GM12878 (cell line): Measurements from ENCODE around the gene PPFIA3. TPM values are rescaled to one million over a fixed set of nuclear protein-coding genes. Genes with fewer than 3 reads are reported as not detected.

Source experiments
- ATAC-seq: fragments of 200-7000 bp; cut with Tn5 transposase; 3 replicates; pipeline ENCODE4 v1.9.1; 2020; ENCODE audit warnings: mild to moderate bottlenecking, moderate library complexity
- BruUV-seq: library from RNA; stranded (reverse); fragments of 400-500 nt; replicated peaks from 2 replicates; lab custom pipeline; 2021; lab: Mats Ljungman, UMichigan
- CTCF ChIA-PET: fragments of 300-600 bp; sonication (Branson Sonifier 250); formaldehyde crosslinking; extraction: SDS; loops from one replicate; lab custom pipeline; 2021; ENCODE audit warnings: inconsistent platforms; lab: Yijun Ruan, JAX
- POLR2A ChIA-PET: fragments of 350-600 bp; formaldehyde crosslinking; extraction: SDS; loops from one replicate; lab custom pipeline; 2021; ENCODE audit warnings: inconsistent platforms; lab: Charles Lee
- RAD21 ChIA-PET: fragments of 300-600 bp; sonication (Branson Sonifier 250); formaldehyde crosslinking; loops from one replicate; lab custom pipeline; 2023; ENCODE audit warnings: antibody characterized with exemption; ENCODE audit not compliant: unreplicated experiment; lab: Charles Lee
- SMC1A ChIA-PET: fragments of 300-600 bp; sonication (Branson Sonifier 250); formaldehyde crosslinking; loops from one replicate; lab custom pipeline; 2023; ENCODE audit not compliant: unreplicated experiment, uncharacterized antibody; lab: Charles Lee
- DNase-seq: peaks from one replicate; pipeline ENCODE4 v3.0.0-alpha.2; 2011; ENCODE audit warnings: low read depth, low spot score
- FAIRE-seq: peaks from 3 replicates; lab custom pipeline; 2011; peaks lifted over from hg19 to GRCh38; lab: Jason Lieb, UNC
- H2AFZ ChIP-seq: 2 replicates; pipeline ENCODE4 v1.6.0; 2011; ENCODE audit warnings: low read depth, low read length, control low read depth; ENCODE audit not compliant: control insufficient read depth
- H3K27ac ChIP-seq: 2 replicates; pipeline ENCODE4 v1.5.1; 2011; ENCODE audit warnings: control low read depth; ENCODE audit not compliant: control insufficient read depth, insufficient read depth
- H3K27me3 ChIP-seq, 2 experiments: replicated peaks in 1 of 2; 2 replicates each; pipeline versions ENCODE4 v1.6.0 to v1.6.1; 2011; ENCODE audit warnings: low read length in 1 of 2; ENCODE audit not compliant: control insufficient read depth in 2 of 2, insufficient read depth in 2 of 2
- H3K36me3 ChIP-seq, 2 experiments: 2 replicates each; pipeline ENCODE4 v1.5.1; 2011; ENCODE audit warnings: low read length in 1 of 2; ENCODE audit not compliant: control insufficient read depth in 2 of 2, insufficient read depth in 2 of 2
- H3K4me1 ChIP-seq: 2 replicates; pipeline ENCODE4 v1.6.1; 2011; ENCODE audit warnings: mild to moderate bottlenecking, low read length, moderate library complexity, mixed read lengths; ENCODE audit not compliant: control insufficient read depth, insufficient read depth
- H3K4me2 ChIP-seq: 2 replicates; pipeline ENCODE4 v1.6.0; 2011; ENCODE audit warnings: control low read depth; ENCODE audit not compliant: control insufficient read depth, insufficient read depth
- H3K4me3 ChIP-seq: fragments of 200-600 bp; sonication (generic); 2 replicates; pipeline ENCODE4 v1.5.1; 2016
- H3K79me2 ChIP-seq: 2 replicates; pipeline ENCODE4 v1.6.0; 2011; ENCODE audit warnings: low read length; ENCODE audit not compliant: control insufficient read depth, insufficient read depth
- H3K9ac ChIP-seq: 2 replicates; pipeline ENCODE4 v1.8.0; 2011; ENCODE audit warnings: low read length, control low read depth, mixed read lengths; ENCODE audit not compliant: control insufficient read depth, insufficient read depth
- H3K9me3 ChIP-seq: replicated peaks from 3 replicates; pipeline ENCODE4 v1.5.1; 2011; ENCODE audit warnings: mild to moderate bottlenecking, low read length; ENCODE audit not compliant: control insufficient read depth, insufficient read depth
- H4K20me1 ChIP-seq: 2 replicates; pipeline ENCODE4 v1.6.0; 2011; ENCODE audit not compliant: control insufficient read depth, insufficient read depth
- ATF7 ChIP-seq: fragments of 450-650 bp; IDR thresholded peaks from 2 replicates; pipeline ENCODE4 v1.6.1; 2016; ENCODE audit warnings: low read depth, mild to moderate bottlenecking
- CHD4 ChIP-seq: fragments of 200-600 bp; sonication (generic); IDR thresholded peaks from 2 replicates; pipeline ENCODE4 v1.6.1; 2016; ENCODE audit warnings: mild to moderate bottlenecking
- NFYB ChIP-seq: IDR thresholded peaks from 2 replicates; pipeline ENCODE4 v1.6.1; 2011; ENCODE audit warnings: low read depth, mild to moderate bottlenecking, low read length, improper control_type of control experiment, moderate library complexity; ENCODE audit not compliant: insufficient read depth
- WGBS: methylation state at CpG from one replicate; pipeline ENCODE4 v1.1.6; 2016; ENCODE audit warnings: low lambda C conversion rate; ENCODE audit not compliant: insufficient replicate concordance, insufficient coverage; ENCODE audit errors: missing lambda C conversion rate; 5-methylcytosine and 5-hydroxymethylcytosine counted together
- in situ Hi-C: fragments of 300-500 bp; cut with MboI; formaldehyde crosslinking; loops from 9 replicates; pipeline ENCODE4 v1.14.3; 2018; ENCODE audit warnings: mixed read lengths
- intact Hi-C: fragments of 100-400 bp; cut with micrococcal nuclease; formaldehyde crosslinking; loops from one replicate; pipeline ENCODE4 v1.14.2; 2022; ENCODE audit not compliant: unreplicated experiment
- polyA plus RNA-seq, 11 experiments: library from polyadenylated mRNA; depleted of rRNA in 4 of 11; unstranded in 6 of 11; stranded (reverse) in 5 of 11; fragments of >200 nt; fragmentation: Nextera tagmentation in 4 of 11; fragmentation: Illumina TruSeq in 1 of 11; extraction: Ambion mirVana in 4 of 11; extraction: Trizol in 1 of 11; gene quantifications; 1 replicate in 1 of 11; 2 replicates in 10 of 11; pipeline versions ENCODE4 v1.2.1 to v1.2.3, GENCODE V29; 2011 to 2016; ENCODE audit warnings: inconsistent platforms in 2 of 11, missing spikeins in 2 of 11, low read depth in 1 of 11
- total RNA-seq, 4 experiments: library from RNA; depleted of rRNA in 3 of 4; stranded (reverse); fragments of >200 nt in 3 of 4; fragmentation: Illumina TruSeq in 1 of 4; extraction: Trizol in 1 of 4; gene quantifications; 2 replicates each; pipeline versions ENCODE4 v1.2.1 to v1.2.3, GENCODE V29; 2013 to 2021
- TF ChIP-seq, protein P1 (sequence below): fragments of 450-650 bp; IDR thresholded peaks from 2 replicates; pipeline ENCODE4 v1.6.1; 2014; ENCODE audit warnings: mild to moderate bottlenecking

The PPFIA3 gene
- total and polyA plus RNA-seq, 10 of the 15 experiments (the other 5 are each of a cell fraction or from before 2014, with no cell fraction given): 0.11 to 1.7 (median 0.73) TPM; not detected in 3

DNA sequence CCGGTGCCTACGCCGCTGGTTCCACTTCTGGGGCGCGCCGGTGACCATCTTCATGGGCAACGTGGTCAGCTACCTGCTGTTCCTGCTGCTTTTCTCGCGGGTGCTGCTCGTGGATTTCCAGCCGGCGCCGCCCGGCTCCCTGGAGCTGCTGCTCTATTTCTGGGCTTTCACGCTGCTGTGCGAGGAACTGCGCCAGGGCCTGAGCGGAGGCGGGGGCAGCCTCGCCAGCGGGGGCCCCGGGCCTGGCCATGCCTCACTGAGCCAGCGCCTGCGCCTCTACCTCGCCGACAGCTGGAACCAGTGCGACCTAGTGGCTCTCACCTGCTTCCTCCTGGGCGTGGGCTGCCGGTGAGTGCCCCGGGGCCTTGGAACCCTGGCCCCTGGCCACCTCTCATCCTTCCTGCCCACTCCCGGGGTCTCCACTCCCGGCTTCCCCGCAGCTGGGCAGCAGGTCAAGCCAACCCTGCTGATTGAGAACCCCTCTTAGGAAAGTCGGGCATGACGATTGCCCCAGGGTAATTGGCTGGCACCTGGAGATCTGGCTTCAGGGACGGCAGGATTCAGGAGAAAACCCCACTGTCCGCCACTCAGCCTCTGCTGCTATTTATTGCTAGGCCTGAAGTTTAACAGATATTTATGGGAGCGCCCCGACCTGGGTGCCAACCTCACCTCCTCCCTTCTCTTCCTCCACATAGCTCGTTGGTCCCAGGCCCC lies 77.3 kb downstream of the PPFIA3 start:
- Histone ChIP-seq H3K4me2 (no peak overlapping the region), H3K9me3 (no peaks in the 10 kb centered on the region), H3K27me3 (no peaks in the 10 kb centered on the region), H3K79me2 (no peaks in the 10 kb centered on the region), H3K9ac (no peak overlapping the region), H3K4me1 (no peaks in the 10 kb centered on the region), H2AFZ (no peak overlapping the region), H4K20me1 (no peaks in the 10 kb centered on the region), H3K27ac (no peak overlapping the region), H3K36me3 (no peaks in the 10 kb centered on the region), H3K4me3 (no peak overlapping the region)
- in situ Hi-C loops (no loop called here), intact Hi-C loops (no loop called here)
- CTCF ChIA-PET: interaction anchor here (0.9 to 3.9 kb wide), 5 partner anchors 9 to 1002 kb away, joined by 3 to 56 read pairs (median 5); no protein-coding TSS in a partner anchor
- no peak for TF ChIP-seq ATF7
- no peak for TF ChIP-seq CHD4
- no peak for TF ChIP-seq NFYB
- TF ChIP-seq, protein P1, sequence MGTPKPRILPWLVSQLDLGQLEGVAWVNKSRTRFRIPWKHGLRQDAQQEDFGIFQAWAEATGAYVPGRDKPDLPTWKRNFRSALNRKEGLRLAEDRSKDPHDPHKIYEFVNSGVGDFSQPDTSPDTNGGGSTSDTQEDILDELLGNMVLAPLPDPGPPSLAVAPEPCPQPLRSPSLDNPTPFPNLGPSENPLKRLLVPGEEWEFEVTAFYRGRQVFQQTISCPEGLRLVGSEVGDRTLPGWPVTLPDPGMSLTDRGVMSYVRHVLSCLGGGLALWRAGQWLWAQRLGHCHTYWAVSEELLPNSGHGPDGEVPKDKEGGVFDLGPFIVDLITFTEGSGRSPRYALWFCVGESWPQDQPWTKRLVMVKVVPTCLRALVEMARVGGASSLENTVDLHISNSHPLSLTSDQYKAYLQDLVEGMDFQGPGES: no peak
- BruUV-seq: no TSS peak
- SMC1A ChIA-PET: no interaction called here
- RAD21 ChIA-PET: interaction anchor here (1.2 kb wide), 1 partner anchor 50 kb away, joined by 3 read pairs; no protein-coding TSS in a partner anchor
- DNase-seq (no peak), FAIRE-seq (no peak), ATAC-seq (no peak)
- 69% methylated on average over 32 of the region's 40 CpGs for WGBS
- POLR2A ChIA-PET: no interaction called here
